ENCODE data around the gene PIM2.

PIM2 gene

GRCh38 chrX:48902135-48902534 lies 16.7 kb downstream of the PIM2 start:
- DNase-seq (ENCODE audit: low read depth), result no peak
- in situ Hi-C loops (cut with HindIII; ENCODE audit: low sequenced_read_pairs), result no loop called here
- H3K4me3 ChIP-seq (ENCODE audit: low read depth, low read length), result no peak overlapping the region
- no peak for TF ChIP-seq CTCF (IDR thresholded peaks at IDR 0.05; ENCODE audit: low read depth, low read length, missing control alignments)

- in situ Hi-C loops (cut with HindIII; ENCODE audit: low sequenced_read_pairs), result no loop called here
- no peak overlapping the region for H3K4me3 ChIP-seq (ENCODE audit: low read depth, low read length)
- no peak for TF ChIP-seq CTCF (IDR thresholded peaks at IDR 0.05; ENCODE audit: low read depth, low read length, missing control alignments)
- no peak for DNase-seq (ENCODE audit: low read depth)
Observed at GRCh38 chrX:48901069-48901468, 17.8 kb downstream of the PIM2 start.

- no peak overlapping the region for H3K4me3 ChIP-seq (ENCODE audit: low read depth, low read length)
- no peak for DNase-seq (ENCODE audit: low read depth)
- no peak for TF ChIP-seq CTCF (IDR thresholded peaks at IDR 0.05; ENCODE audit: low read depth, low read length, missing control alignments)
- in situ Hi-C loops (cut with HindIII; ENCODE audit: low sequenced_read_pairs), result no loop called here
Observed at GRCh38 chrX:48899078-48899410, 19.8 kb downstream of the PIM2 start.

- TF ChIP-seq CTCF (IDR thresholded peaks at IDR 0.05; ENCODE audit: low read depth, low read length, missing control alignments), result no peak
- in situ Hi-C loops (cut with HindIII; ENCODE audit: low sequenced_read_pairs), result no loop called here
- H3K4me3 ChIP-seq (ENCODE audit: low read depth, low read length), result peak within 1 kb of the TSS; percentile 77
- DNase-seq (ENCODE audit: low read depth), result peak; percentile 92
Observed at GRCh38 chrX:48897625-48898306, 21.1 kb downstream of the PIM2 start, which contains the start of the genes PQBP1 and TIMM17B. PQBP1 (plus strand) TSS chrX:48897930; CDS start chrX:48898510, 580 bp downstream. TIMM17B (minus strand) TSS chrX:48897768; CDS start chrX:48897749, 19 bp downstream.

- no peak for DNase-seq (ENCODE audit: low read depth)
- H3K4me3 ChIP-seq (ENCODE audit: low read depth, low read length), result peak overlapping the region; percentile 77
- no peak for TF ChIP-seq CTCF (IDR thresholded peaks at IDR 0.05; ENCODE audit: low read depth, low read length, missing control alignments)
- in situ Hi-C loops (cut with HindIII; ENCODE audit: low sequenced_read_pairs), result no loop called here
Observed at GRCh38 chrX:48897157-48897624, 21.6 kb downstream of the PIM2 start.

- no peak for TF ChIP-seq CTCF (IDR thresholded peaks at IDR 0.05; ENCODE audit: low read depth, low read length, missing control alignments)
- in situ Hi-C loops (cut with HindIII; ENCODE audit: low sequenced_read_pairs), result no loop called here
- DNase-seq (ENCODE audit: low read depth), result no peak
- H3K4me3 ChIP-seq (ENCODE audit: low read depth, low read length), result peak overlapping the region; percentile 77
Observed at GRCh38 chrX:48896611-48897011, 22.2 kb downstream of the PIM2 start.
